ENCODE measurements around the gene FMN1. TPM values are rescaled to one million over a fixed set of nuclear protein-coding genes. Genes with fewer than 3 reads are reported as not detected.

FMN1 gene
- polyA plus RNA-seq, 3 donors: 0.28 to 3.7 (median 0.34) TPM

- no peaks in the 10 kb centered on the region for H4K20me1 ChIP-seq (ENCODE audit: insufficient read depth, low read length)
- Mint-ChIP-seq H3K4me1 (peaks cover 10% of the 10 kb centered on the region), H3K27ac (no peak overlapping the region), H3K9me3 (peaks cover 0 to 2% (median 0%) of the 10 kb centered on the region in 7 donors), H3K27me3 (ENCODE audit: low read depth in 3 of 3) (peaks cover 0 to 3% (median 2%) of the 10 kb centered on the region in 3 donors), H3K36me3 (peaks cover 0 to 2% of the 10 kb centered on the region in 2 donors), H3K4me3 (no peak overlapping the region)
- H3K4me2 ChIP-seq (replicated peaks; ENCODE audit: extremely low read depth, low read length, poor library complexity, severe bottlenecking): no peak overlapping the region
- no peak overlapping the region for H3K27ac ChIP-seq (ENCODE audit: low read depth in 1 of 2, low read length in 2 of 2)
- no peak overlapping the region for H3K4me3 ChIP-seq (replicated peaks in 1 of 3; ENCODE audit: low read depth in 2 of 3, low read length in 3 of 3)
- no peaks in the 10 kb centered on the region for H3K27me3 ChIP-seq (ENCODE audit: control insufficient read depth in 2 of 2, insufficient read depth in 2 of 2, low read length in 2 of 2)
- no peak for TF ChIP-seq CTCF (IDR thresholded peaks at IDR 0.05)
- no peak for DNase-seq
- H3K36me3 ChIP-seq (replicated peaks in 1 of 2; ENCODE audit: control insufficient read depth in 1 of 2, insufficient read depth in 2 of 2, low read length in 2 of 2): peaks cover 0 to 6% of the 10 kb centered on the region in 2 donors
- peaks cover 0 to 5% of the 10 kb centered on the region in 2 donors for H3K4me1 ChIP-seq (ENCODE audit: control insufficient read depth in 1 of 2, insufficient read depth in 2 of 2, low read length in 2 of 2)
- H3K9ac ChIP-seq (ENCODE audit: insufficient read depth, low read length, poor library complexity, severe bottlenecking): no peak overlapping the region
- 100% methylated on average over 1 of the region's 6 CpGs for WGBS (ENCODE audit: insufficient coverage)
- no peaks in the 10 kb centered on the region for H3K79me2 ChIP-seq (ENCODE audit: insufficient read depth, low read length)
- H2AFZ ChIP-seq (ENCODE audit: insufficient read depth, low read depth, low read length, poor library complexity, severe bottlenecking): no peak overlapping the region
- H3K9me3 ChIP-seq (replicated peaks in 1 of 2; ENCODE audit: control insufficient read depth in 1 of 2, insufficient read depth in 1 of 2, low read length in 2 of 2): no peaks in the 10 kb centered on the region
- intact Hi-C loops (cut with micrococcal nuclease): no loop called here
Measured at GRCh38 chr15:32842081-32842480, 352.4 kb downstream of the FMN1 start.

- Mint-ChIP-seq H3K27me3 (ENCODE audit: low read depth in 3 of 3) (peaks cover 0 to 3% (median 2%) of the 10 kb centered on the region in 3 donors), H3K27ac (no peak overlapping the region), H3K4me1 (peaks cover 10% of the 10 kb centered on the region), H3K9me3 (peaks cover 0 to 2% (median 0%) of the 10 kb centered on the region in 7 donors), H3K4me3 (no peak overlapping the region), H3K36me3 (peaks cover 0 to 7% of the 10 kb centered on the region in 2 donors)
- WGBS (ENCODE audit: insufficient coverage): 93% methylated on average over 3 of the region's 6 CpGs
- Histone ChIP-seq H3K79me2 (ENCODE audit: insufficient read depth, low read length) (no peaks in the 10 kb centered on the region), H3K9ac (ENCODE audit: insufficient read depth, low read length, poor library complexity, severe bottlenecking) (no peak overlapping the region), H4K20me1 (ENCODE audit: insufficient read depth, low read length) (no peaks in the 10 kb centered on the region), H3K4me1 (ENCODE audit: control insufficient read depth in 1 of 2, insufficient read depth in 2 of 2, low read length in 2 of 2) (peaks cover 0 to 5% of the 10 kb centered on the region in 2 donors), H3K36me3 (replicated peaks in 1 of 2; ENCODE audit: control insufficient read depth in 1 of 2, insufficient read depth in 2 of 2, low read length in 2 of 2) (peaks cover 0 to 7% of the 10 kb centered on the region in 2 donors), H3K27ac (ENCODE audit: low read depth in 1 of 2, low read length in 2 of 2) (no peak overlapping the region), H3K9me3 (replicated peaks in 1 of 2; ENCODE audit: control insufficient read depth in 1 of 2, insufficient read depth in 1 of 2, low read length in 2 of 2) (no peaks in the 10 kb centered on the region), H3K4me2 (replicated peaks; ENCODE audit: extremely low read depth, low read length, poor library complexity, severe bottlenecking) (no peak overlapping the region), H3K27me3 (ENCODE audit: control insufficient read depth in 2 of 2, insufficient read depth in 2 of 2, low read length in 2 of 2) (no peaks in the 10 kb centered on the region), H3K4me3 (replicated peaks in 1 of 3; ENCODE audit: low read depth in 2 of 3, low read length in 3 of 3) (no peak overlapping the region), H2AFZ (ENCODE audit: insufficient read depth, low read depth, low read length, poor library complexity, severe bottlenecking) (no peak overlapping the region)
- TF ChIP-seq CTCF (IDR thresholded peaks at IDR 0.05): no peak
- no peak for DNase-seq
- intact Hi-C loops (cut with micrococcal nuclease): no loop called here
Measured at GRCh38 chr15:32840507-32841245, 353.8 kb downstream of the FMN1 start.
